Measurements from ENCODE around the gene NAA80. TPM values are rescaled to one million over a fixed set of nuclear protein-coding genes. Genes with fewer than 3 reads are reported as not detected.

NAA80 gene
- total and polyA plus RNA-seq, 2 of the 8 experiments (the other 6 are each of a cell fraction or from before 2014, with no cell fraction given), result 11.3 to 16.7 TPM

DNA sequence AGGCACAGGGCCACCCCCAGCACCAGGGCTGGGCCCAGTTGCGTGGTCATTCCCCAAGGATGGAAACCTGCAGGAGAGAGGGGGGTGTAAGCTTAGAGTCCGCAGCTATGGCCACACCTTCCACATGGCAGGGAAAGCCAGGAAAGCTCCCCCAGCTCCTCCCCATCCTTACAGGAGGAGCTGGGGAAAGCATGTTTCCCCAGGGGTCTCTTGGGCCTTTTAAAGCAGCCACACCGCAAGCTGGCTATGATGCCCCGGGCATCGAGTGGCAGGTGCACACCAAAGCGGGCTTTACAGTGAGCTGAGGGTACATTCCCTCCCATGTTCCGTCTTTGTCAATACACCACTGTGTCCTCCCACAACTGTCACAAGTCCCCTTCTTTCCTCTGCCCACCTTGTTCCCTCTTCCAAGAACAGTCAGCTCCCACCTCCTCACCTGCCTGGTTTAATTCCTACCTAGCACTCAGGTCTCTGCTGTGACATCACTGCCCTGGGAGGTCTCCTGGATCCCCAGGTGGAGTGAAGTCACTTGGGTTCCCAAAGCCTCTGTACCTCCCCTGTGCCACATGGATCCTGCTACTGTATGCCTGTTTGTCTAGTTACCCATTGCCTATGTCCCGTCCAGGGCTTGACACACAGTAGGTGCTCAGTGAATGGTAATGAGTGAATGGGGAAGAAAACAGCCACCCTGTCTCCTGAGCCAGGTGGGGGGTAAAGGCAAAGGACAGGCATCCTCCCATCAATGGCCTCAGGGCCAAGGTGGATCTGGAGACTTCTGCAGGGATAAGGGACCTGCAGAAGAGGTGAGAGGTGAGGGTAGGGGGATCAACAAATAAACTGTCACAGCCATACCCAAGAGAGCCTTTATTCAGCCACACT, 3.4 kb downstream of the NAA80 start:
- Histone ChIP-seq H2BK120ac (replicated peaks; ENCODE audit: low read depth, low read length) (no peak overlapping the region), H2BK12ac (ENCODE audit: low read depth, low read length) (no peak overlapping the region), H3K23me2 (ENCODE audit: low read depth, low read length) (peaks cover 15% of the 10 kb centered on the region), H4K20me1 (replicated peaks in 1 of 2; ENCODE audit: control insufficient read depth in 1 of 2, insufficient read depth in 2 of 2, low read length in 2 of 2) (peaks cover 0 to 2% of the 10 kb centered on the region in 2 experiments), H2BK5ac (ENCODE audit: low read depth, low read length) (no peak overlapping the region), H4K5ac (ENCODE audit: insufficient read length, low read depth, low read length) (no peak overlapping the region), H3K27ac (ENCODE audit: low read depth, low read length) (no peak overlapping the region), H3K18ac (ENCODE audit: extremely low read depth, low read length) (no peak overlapping the region), H2BK15ac (ENCODE audit: low read length) (no peak overlapping the region), H3K4me1 (replicated peaks in 1 of 4; ENCODE audit: control insufficient read depth in 3 of 4, insufficient read depth in 4 of 4, low read length in 3 of 4) (peaks cover 0 to 22% (median 9%) of the 10 kb centered on the region in 4 experiments; a peak in 5 of 7 replicates), H3K4ac (replicated peaks; ENCODE audit: insufficient read length, low read depth, low read length) (no peak overlapping the region), H3K27me3 (replicated peaks in 1 of 4; ENCODE audit: control insufficient read depth in 3 of 4, extremely low read depth in 1 of 4, insufficient read depth in 3 of 4, low read length in 3 of 4) (no peaks in the 10 kb centered on the region; a peak in 1 of 7 replicates), H2BK20ac (ENCODE audit: low read length) (no peak overlapping the region), H3K23ac (ENCODE audit: insufficient read length) (no peak overlapping the region), H3K4me3 (ENCODE audit: extremely low read depth in 1 of 4, insufficient read depth in 2 of 4, low read depth in 3 of 4, low read length in 4 of 4) (no peak overlapping the region), H3K56ac (replicated peaks; ENCODE audit: insufficient read length, low read depth, low read length) (no peak overlapping the region), H3K14ac (ENCODE audit: insufficient read length) (no peak overlapping the region), H3K9me3 (ENCODE audit: insufficient read depth in 2 of 2, low read depth in 1 of 2, low read length in 1 of 2) (no peaks in the 10 kb centered on the region), H2AK5ac (ENCODE audit: low read depth, low read length) (no peak overlapping the region), H3K79me1 (ENCODE audit: low read depth, low read length) (peaks cover 3% of the 10 kb centered on the region; the same call in 1 of the 2 replicates), H3K9ac (replicated peaks in 1 of 4; ENCODE audit: extremely low read depth in 1 of 4, low read depth in 3 of 4, low read length in 3 of 4) (no peak overlapping the region), H4K91ac (replicated peaks; ENCODE audit: insufficient read length, low read length) (no peak overlapping the region), H3K4me2 (ENCODE audit: insufficient read depth in 1 of 2, low read depth in 2 of 2, low read length in 2 of 2) (no peak overlapping the region), H2AFZ (ENCODE audit: low read length) (no peak overlapping the region), H3K36me3 (ENCODE audit: control insufficient read depth in 2 of 4, insufficient read depth in 4 of 4, low read length in 3 of 4) (no peaks in the 10 kb centered on the region), H4K8ac (ENCODE audit: extremely low read depth, insufficient read depth, low read length) (no peak overlapping the region), H3K79me2 (ENCODE audit: control insufficient read depth in 1 of 2, insufficient read depth in 2 of 2, low read length in 2 of 2) (peaks cover 0 to 11% of the 10 kb centered on the region in 2 experiments; a peak in 3 of 4 replicates)
- DNase-seq (ENCODE audit: low read depth in 1 of 2, low spot score in 2 of 2) (no peak), FAIRE-seq (no peak)
- 85% methylated on average over 8 of the region's 8 CpGs; no CpG with 5 or more reads in 1 of the 2 experiments for WGBS, 2 experiments (ENCODE audit: extremely low coverage in 1 of 2, insufficient coverage in 1 of 2, insufficient read length in 1 of 2, insufficient replicate concordance in 2 of 2, low coverage in 1 of 2, low lambda C conversion rate in 2 of 2, missing lambda C conversion rate in 1 of 2)
- POLR2A ChIA-PET (ENCODE audit: partially characterized antibody), result interaction anchor here (0.9 to 1.5 kb wide), 9 partner anchors 12 to 55 kb away, joined by 3 to 5 read pairs (median 3); partner anchors contain the start of gene HYAL2
- CTCF ChIA-PET (ENCODE audit: partially characterized antibody), result interaction anchor here (0.5 to 3.0 kb wide), 12 partner anchors 11 to 623 kb away, joined by 3 to 16 read pairs (median 3); partner anchors contain the start of gene HYAL2
- no peak for TF ChIP-seq CTBP2 (IDR thresholded peaks at IDR 0.05; ENCODE audit: borderline replicate concordance, insufficient read depth, insufficient read length, low read length)
- no peak for TF ChIP-seq YY1 (IDR thresholded peaks at IDR 0.05; ENCODE audit: low read depth, low read length)
- no peak for TF ChIP-seq CBX8 (IDR thresholded peaks at IDR 0.05; ENCODE audit: borderline replicate concordance, low read depth, low read length)
- TF ChIP-seq USF2 (IDR thresholded peaks at IDR 0.05; ENCODE audit: low read length), result no peak
- TF ChIP-seq SIX5 (IDR thresholded peaks at IDR 0.05; ENCODE audit: low read depth, low read length), result no peak
- TF ChIP-seq GTF2F1 (IDR thresholded peaks at IDR 0.05; ENCODE audit: borderline replicate concordance, low read depth, low read length), result no peak
- no peak for TF ChIP-seq ASH2L (IDR thresholded peaks at IDR 0.05; ENCODE audit: low read length)
- TF ChIP-seq SAP30 (IDR thresholded peaks at IDR 0.05; ENCODE audit: insufficient read depth, insufficient replicate concordance, low read length), result no peak
- TF ChIP-seq NRF1 (IDR thresholded peaks at IDR 0.05; ENCODE audit: low read depth, low read length), result no peak
- TF ChIP-seq SRF (IDR thresholded peaks at IDR 0.05; ENCODE audit: low read depth, low read length), result no peak

All from H1 (cell line).